Measurements from ENCODE around the gene HEBP2. TPM values are rescaled to one million over a fixed set of nuclear protein-coding genes. Genes with fewer than 3 reads are reported as not detected.

HEBP2 gene
- total and polyA plus RNA-seq, 2 of the 4 experiments (the other 2 are of a cell fraction): 3.9 to 6.1 TPM

DNA sequence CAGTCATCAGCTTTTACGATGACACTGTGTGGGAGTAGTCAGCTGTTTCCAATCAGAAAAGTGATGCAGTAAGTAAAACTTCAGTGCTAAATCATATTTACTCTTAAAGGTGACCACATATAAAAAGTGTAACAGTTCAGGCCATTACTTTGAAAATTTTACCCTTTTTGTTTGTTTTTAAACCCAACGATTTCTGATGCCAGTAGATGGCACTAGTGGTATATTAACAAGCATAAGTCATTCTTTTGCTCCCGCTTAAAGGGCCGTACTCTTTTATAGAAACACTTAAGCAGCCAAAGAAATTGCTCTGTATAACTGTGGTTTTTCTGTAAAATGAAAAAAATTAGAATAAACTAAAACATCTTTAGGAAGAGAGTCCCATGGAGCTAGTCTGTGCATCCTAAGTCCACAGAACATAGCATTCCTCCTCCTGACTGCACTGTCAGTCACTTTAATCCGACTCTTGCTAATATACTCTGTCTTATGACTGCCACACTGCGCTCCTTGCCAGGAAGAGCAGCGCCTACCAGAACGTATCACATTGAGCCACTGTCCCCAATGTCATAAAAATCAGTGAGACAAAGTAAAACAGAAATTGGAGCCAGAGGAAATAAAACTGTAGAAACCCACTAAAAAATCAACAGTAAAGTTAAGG is 25.0 kb downstream of the HEBP2 start:
- no peak overlapping the region for H2BK120ac ChIP-seq (ENCODE audit: low read depth, low read length)
- intact Hi-C loops (cut with micrococcal nuclease): loop anchor here (1.0 to 10.0 kb wide), 4 partner anchors 80 to 338 kb away; no protein-coding TSS in a partner anchor
- dilution Hi-C loops (cut with HindIII; ENCODE audit: low sequenced_read_pairs, unreplicated experiment): no loop called here
- ChIA-PET CTCF (interaction anchor here (0.8 to 2.5 kb wide), 6 partner anchors 78 to 157 kb away, joined by 3 to 8 read pairs (median 3); no protein-coding TSS in a partner anchor), POLR2A (ENCODE audit: unreplicated experiment) (no interaction called here)
- H2AK5ac ChIP-seq (ENCODE audit: low read depth, low read length): no peak overlapping the region
- H2BK20ac ChIP-seq (ENCODE audit: low read depth, low read length): no peak overlapping the region
- H3K4ac ChIP-seq (ENCODE audit: low read depth, low read length): no peak overlapping the region
- no peak overlapping the region for H3K27ac ChIP-seq (ENCODE audit: insufficient read depth, low read length)
- peaks cover 15% of the 10 kb centered on the region for H3K36me3 ChIP-seq (ENCODE audit: control insufficient read depth, insufficient read depth, low read length)
- peak; percentile 81 for TF ChIP-seq SMC3 (IDR thresholded peaks at IDR 0.05; ENCODE audit: low read depth, low read length)
- no peak for TF ChIP-seq RFX5 (IDR thresholded peaks at IDR 0.05; ENCODE audit: low read depth, low read length)
- TF ChIP-seq, protein P1, sequence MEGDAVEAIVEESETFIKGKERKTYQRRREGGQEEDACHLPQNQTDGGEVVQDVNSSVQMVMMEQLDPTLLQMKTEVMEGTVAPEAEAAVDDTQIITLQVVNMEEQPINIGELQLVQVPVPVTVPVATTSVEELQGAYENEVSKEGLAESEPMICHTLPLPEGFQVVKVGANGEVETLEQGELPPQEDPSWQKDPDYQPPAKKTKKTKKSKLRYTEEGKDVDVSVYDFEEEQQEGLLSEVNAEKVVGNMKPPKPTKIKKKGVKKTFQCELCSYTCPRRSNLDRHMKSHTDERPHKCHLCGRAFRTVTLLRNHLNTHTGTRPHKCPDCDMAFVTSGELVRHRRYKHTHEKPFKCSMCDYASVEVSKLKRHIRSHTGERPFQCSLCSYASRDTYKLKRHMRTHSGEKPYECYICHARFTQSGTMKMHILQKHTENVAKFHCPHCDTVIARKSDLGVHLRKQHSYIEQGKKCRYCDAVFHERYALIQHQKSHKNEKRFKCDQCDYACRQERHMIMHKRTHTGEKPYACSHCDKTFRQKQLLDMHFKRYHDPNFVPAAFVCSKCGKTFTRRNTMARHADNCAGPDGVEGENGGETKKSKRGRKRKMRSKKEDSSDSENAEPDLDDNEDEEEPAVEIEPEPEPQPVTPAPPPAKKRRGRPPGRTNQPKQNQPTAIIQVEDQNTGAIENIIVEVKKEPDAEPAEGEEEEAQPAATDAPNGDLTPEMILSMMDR (conservative IDR thresholded peaks at IDR 0.05; ENCODE audit: low read depth, low read length): peak; percentile 80
- TF ChIP-seq RAD21 (IDR thresholded peaks at IDR 0.05; ENCODE audit: low read length): peak; percentile 80
- no peak overlapping the region for H3K9ac ChIP-seq (ENCODE audit: low read depth, low read length)
- no peak overlapping the region for H2AFZ ChIP-seq (replicated peaks; ENCODE audit: low read length, poor library complexity)
- BruUV-seq (replicated peaks): no TSS peak
- no peaks in the 10 kb centered on the region for H3K27me3 ChIP-seq (ENCODE audit: control insufficient read depth, insufficient read depth, low read length)
- no peak overlapping the region for H3K4me2 ChIP-seq (ENCODE audit: low read depth, low read length)
- no peaks in the 10 kb centered on the region for H3K9me1 ChIP-seq (ENCODE audit: insufficient read depth, low read length)
- no peak overlapping the region for H2AK9ac ChIP-seq (replicated peaks; ENCODE audit: low read depth, low read length, poor library complexity)
- H4K20me1 ChIP-seq (ENCODE audit: insufficient read depth, low read length): no peaks in the 10 kb centered on the region
- no peak overlapping the region for H4K91ac ChIP-seq (ENCODE audit: insufficient read depth, low read depth, low read length)
- H3K18ac ChIP-seq (ENCODE audit: low read depth, low read length): no peak overlapping the region
- in situ Hi-C loops (cut with MboI; ENCODE audit: low sequenced_read_pairs): no loop called here
- H2BK5ac ChIP-seq (ENCODE audit: low read depth, low read length, poor library complexity, severe bottlenecking): no peak overlapping the region
- no peak overlapping the region for H2BK15ac ChIP-seq (ENCODE audit: low read depth, low read length)
- no peak overlapping the region for H3K56ac ChIP-seq (ENCODE audit: extremely low read depth, insufficient read depth, low read length)
- H3K23ac ChIP-seq (ENCODE audit: low read depth, low read length): no peak overlapping the region
- no peaks in the 10 kb centered on the region for H3K9me3 ChIP-seq (ENCODE audit: control insufficient read depth, insufficient read depth, low read length)
- H3K14ac ChIP-seq (replicated peaks; ENCODE audit: low read depth, low read length): no peak overlapping the region
- H3K79me1 ChIP-seq (ENCODE audit: low read depth in 1 of 2, low read length in 2 of 2): no peaks in the 10 kb centered on the region
- 0 out of 4 replicates have a peak overlapping the region, but pooled peaks of 1 of the 2 experiments have one; percentile 1 for H4K8ac ChIP-seq (ENCODE audit: low read depth in 2 of 2, low read length in 2 of 2)
- H3K4me1 ChIP-seq (ENCODE audit: control insufficient read depth, insufficient read depth, low read length): peaks cover 5% of the 10 kb centered on the region; the same call in 1 of the 2 replicates
- peak; percentile 76 for ATAC-seq (ENCODE audit: low read depth)
- no peak overlapping the region for H4K5ac ChIP-seq (ENCODE audit: low read depth, low read length)
- WGBS, 2 experiments (ENCODE audit: extremely low coverage in 2 of 2, insufficient read length in 1 of 2): no CpG with 5 or more reads among the region's 8 CpGs
- peak; percentile 77 for DNase-seq
- H3K4me3 ChIP-seq (ENCODE audit: insufficient read depth, low read depth, low read length): no peak overlapping the region
